ENCODE data around the gene ZNF622. TPM values are rescaled to one million over a fixed set of nuclear protein-coding genes. Genes with fewer than 3 reads are reported as not detected.

ZNF622 gene
- total and polyA plus RNA-seq, 10 of the 15 experiments (the other 5 are each of a cell fraction or from before 2014, with no cell fraction given) = 9.0 to 60.3 (median 31.0) TPM

DNA sequence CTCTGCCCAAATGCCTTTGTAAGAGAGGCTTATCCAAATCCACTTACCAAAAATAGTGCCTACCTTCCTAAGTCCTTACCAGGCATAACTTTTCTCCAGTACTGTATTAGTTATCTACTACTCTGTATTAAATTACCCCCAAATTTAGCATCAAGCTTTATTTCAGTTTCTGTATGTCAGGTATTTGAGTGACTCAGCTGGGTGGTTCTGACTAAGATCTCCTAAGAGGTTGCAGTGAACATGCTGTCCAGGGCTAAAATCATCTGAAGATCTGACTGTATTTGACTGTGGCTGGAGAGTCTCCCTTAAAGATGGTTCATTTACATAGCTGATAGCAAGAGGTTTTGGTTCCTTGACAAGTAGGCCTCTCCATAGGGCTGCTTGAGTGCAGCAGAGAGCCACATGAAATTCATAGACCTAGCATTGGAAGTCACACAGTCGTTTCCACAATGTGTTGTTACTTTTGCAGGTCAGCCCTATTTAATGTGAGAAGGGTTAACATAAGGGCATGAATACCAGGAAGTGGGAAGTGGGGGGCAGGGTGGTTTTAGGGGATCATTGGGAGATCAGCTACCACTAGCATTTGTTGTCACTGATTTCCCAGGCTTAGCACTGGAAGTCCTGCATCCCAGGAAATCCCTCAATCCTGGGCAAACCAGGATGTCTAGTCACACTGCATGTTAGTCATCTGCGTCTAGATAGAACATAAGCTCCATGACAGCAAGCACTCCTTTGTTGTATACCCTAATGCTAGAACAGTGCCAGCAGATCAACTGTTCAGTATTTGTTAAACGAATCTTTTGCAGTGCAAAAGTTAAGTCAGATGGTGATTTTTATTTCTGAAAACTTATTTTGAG lies 2.0 kb upstream of the ZNF622 start (continued):
- TF ChIP-seq CBX5 (IDR thresholded peaks at IDR 0.05; ENCODE audit: low read depth) = peak; percentile 70
- peak; percentile 94 for TF ChIP-seq JUNB (IDR thresholded peaks at IDR 0.05)
- TF ChIP-seq NFIC (IDR thresholded peaks at IDR 0.05; ENCODE audit: low read depth, low read length) = peak; percentile 83
- no peak for TF ChIP-seq ZNF24 (IDR thresholded peaks at IDR 0.05)
- TF ChIP-seq TAF1 (IDR thresholded peaks at IDR 0.05; ENCODE audit: borderline replicate concordance, low read depth, low read length) = no peak
- TF ChIP-seq SRF (IDR thresholded peaks at IDR 0.05; ENCODE audit: low read depth in 2 of 2, low read length in 2 of 2) = 0 out of 4 replicates have a peak, but pooled peaks of 1 of the 2 experiments have one; percentile 34
- TF ChIP-seq CBFB (IDR thresholded peaks at IDR 0.05; ENCODE audit: low read depth) = no peak
- TF ChIP-seq BHLHE40 (IDR thresholded peaks at IDR 0.05; ENCODE audit: borderline replicate concordance in 1 of 2, low read depth in 2 of 2, low read length in 1 of 2) = no peak
- TF ChIP-seq IKZF2 (IDR thresholded peaks at IDR 0.05) = no peak
- no peak for TF ChIP-seq ZNF384 (IDR thresholded peaks at IDR 0.05; ENCODE audit: borderline replicate concordance, low read depth, low read length)
- no peak for TF ChIP-seq DPF2 (IDR thresholded peaks at IDR 0.05)
- no peak for TF ChIP-seq LARP7 (IDR thresholded peaks at IDR 0.05)
- TF ChIP-seq, protein P1, sequence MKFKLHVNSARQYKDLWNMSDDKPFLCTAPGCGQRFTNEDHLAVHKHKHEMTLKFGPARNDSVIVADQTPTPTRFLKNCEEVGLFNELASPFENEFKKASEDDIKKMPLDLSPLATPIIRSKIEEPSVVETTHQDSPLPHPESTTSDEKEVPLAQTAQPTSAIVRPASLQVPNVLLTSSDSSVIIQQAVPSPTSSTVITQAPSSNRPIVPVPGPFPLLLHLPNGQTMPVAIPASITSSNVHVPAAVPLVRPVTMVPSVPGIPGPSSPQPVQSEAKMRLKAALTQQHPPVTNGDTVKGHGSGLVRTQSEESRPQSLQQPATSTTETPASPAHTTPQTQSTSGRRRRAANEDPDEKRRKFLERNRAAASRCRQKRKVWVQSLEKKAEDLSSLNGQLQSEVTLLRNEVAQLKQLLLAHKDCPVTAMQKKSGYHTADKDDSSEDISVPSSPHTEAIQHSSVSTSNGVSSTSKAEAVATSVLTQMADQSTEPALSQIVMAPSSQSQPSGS (IDR thresholded peaks at IDR 0.05; ENCODE audit: low read length) = peak; percentile 87

All from GM12878 (cell line).